Measurements from ENCODE around the gene ZIC1. TPM values are rescaled to one million over a fixed set of nuclear protein-coding genes. Genes with fewer than 3 reads are reported as not detected.

The ZIC1 gene
- total RNA-seq, 1 experiment from 2014 or later = not detected

DNA sequence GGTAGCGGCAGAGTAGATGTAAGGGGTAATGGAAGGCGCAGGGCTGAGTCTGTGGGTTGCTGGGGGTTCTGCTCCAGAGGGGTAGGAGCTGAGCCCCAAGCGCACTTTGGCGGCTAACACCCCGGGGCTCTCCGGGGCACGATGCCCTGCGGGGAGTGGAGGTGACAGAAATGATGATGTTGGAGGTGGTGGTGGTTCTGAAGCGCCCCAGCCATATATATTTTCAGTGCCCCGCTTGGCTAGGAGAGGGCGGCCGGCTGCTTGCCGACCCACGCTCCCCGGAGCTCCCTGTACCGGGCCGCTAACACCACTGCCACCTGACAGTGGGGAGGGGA lies 12.5 kb upstream of the ZIC1 start:
- H3K4me1 Mint-ChIP-seq (ENCODE audit: low read depth, unreplicated experiment) = peaks cover 10% of the 10 kb centered on the region
- CTCF ChIA-PET = no interaction called here
- H3K27me3 Mint-ChIP-seq (ENCODE audit: unreplicated experiment) = no peaks in the 10 kb centered on the region

DNA sequence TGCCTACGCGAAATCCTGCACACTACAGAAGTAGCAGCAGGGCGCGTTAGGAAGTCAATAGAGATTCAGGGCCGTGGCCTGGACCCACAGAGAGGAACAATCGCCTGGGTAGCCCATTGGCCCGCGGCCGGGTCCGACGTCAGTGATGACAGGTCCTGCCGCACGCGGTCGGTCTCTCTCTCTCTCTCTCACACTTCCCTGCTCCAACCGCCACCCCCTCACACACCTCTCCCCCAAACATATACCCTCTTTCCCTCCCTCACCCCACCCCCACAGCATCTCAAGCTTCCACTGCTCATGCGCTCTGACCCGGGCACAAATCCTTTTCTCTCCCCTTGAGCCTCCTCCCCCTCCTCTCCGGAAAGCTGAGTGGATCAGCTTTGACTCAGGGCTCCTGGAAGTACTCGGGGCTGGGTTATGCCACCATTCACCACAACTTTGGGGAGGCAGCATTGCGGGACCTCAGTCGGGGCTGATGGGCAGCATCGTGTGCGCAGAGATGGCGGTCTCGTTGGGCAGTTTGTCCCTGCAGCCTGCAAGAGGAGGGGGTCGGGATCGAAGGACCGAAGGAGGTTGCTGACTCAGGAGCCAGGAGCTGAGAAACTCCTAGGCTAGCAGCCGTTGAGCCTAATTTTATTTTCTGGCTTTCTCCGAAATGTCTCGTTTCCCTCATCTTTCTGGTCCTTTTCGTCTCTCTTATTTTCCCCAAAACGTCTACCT lies 11.8 kb upstream of the ZIC1 start:
- TF ChIP-seq, protein P1, sequence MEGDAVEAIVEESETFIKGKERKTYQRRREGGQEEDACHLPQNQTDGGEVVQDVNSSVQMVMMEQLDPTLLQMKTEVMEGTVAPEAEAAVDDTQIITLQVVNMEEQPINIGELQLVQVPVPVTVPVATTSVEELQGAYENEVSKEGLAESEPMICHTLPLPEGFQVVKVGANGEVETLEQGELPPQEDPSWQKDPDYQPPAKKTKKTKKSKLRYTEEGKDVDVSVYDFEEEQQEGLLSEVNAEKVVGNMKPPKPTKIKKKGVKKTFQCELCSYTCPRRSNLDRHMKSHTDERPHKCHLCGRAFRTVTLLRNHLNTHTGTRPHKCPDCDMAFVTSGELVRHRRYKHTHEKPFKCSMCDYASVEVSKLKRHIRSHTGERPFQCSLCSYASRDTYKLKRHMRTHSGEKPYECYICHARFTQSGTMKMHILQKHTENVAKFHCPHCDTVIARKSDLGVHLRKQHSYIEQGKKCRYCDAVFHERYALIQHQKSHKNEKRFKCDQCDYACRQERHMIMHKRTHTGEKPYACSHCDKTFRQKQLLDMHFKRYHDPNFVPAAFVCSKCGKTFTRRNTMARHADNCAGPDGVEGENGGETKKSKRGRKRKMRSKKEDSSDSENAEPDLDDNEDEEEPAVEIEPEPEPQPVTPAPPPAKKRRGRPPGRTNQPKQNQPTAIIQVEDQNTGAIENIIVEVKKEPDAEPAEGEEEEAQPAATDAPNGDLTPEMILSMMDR (IDR thresholded peaks at IDR 0.05; ENCODE audit: unreplicated experiment) = no peak
- Mint-ChIP-seq H3K27ac (ENCODE audit: unreplicated experiment) (no peak overlapping the region), H3K27me3 (ENCODE audit: unreplicated experiment) (no peaks in the 10 kb centered on the region), H3K4me3 (ENCODE audit: low read depth, unreplicated experiment) (no peak overlapping the region), H3K9me3 (ENCODE audit: low read depth, unreplicated experiment) (peaks cover 3% of the 10 kb centered on the region), H3K36me3 (ENCODE audit: insufficient read depth, unreplicated experiment) (peaks cover 10% of the 10 kb centered on the region), H3K4me1 (ENCODE audit: low read depth, unreplicated experiment) (peaks cover 10% of the 10 kb centered on the region)
- CTCF ChIA-PET = no interaction called here
- no peak for DNase-seq
- no TSS peak for BruUV-seq (replicated peaks)
- intact Hi-C loops (cut with micrococcal nuclease; ENCODE audit: unreplicated experiment) = no loop called here

More for the DNA sequence above, 12.5 kb upstream of the ZIC1 start:
- no TSS peak for BruUV-seq (replicated peaks)
- Mint-ChIP-seq H3K9me3 (ENCODE audit: low read depth, unreplicated experiment) (peaks cover 6% of the 10 kb centered on the region), H3K27ac (ENCODE audit: unreplicated experiment) (no peak overlapping the region), H3K4me3 (ENCODE audit: low read depth, unreplicated experiment) (no peak overlapping the region), H3K36me3 (ENCODE audit: insufficient read depth, unreplicated experiment) (peaks cover 10% of the 10 kb centered on the region)
- intact Hi-C loops (cut with micrococcal nuclease; ENCODE audit: unreplicated experiment) = no loop called here
- TF ChIP-seq, protein P1 (IDR thresholded peaks at IDR 0.05; ENCODE audit: unreplicated experiment) = no peak
- DNase-seq = no peak

DNA sequence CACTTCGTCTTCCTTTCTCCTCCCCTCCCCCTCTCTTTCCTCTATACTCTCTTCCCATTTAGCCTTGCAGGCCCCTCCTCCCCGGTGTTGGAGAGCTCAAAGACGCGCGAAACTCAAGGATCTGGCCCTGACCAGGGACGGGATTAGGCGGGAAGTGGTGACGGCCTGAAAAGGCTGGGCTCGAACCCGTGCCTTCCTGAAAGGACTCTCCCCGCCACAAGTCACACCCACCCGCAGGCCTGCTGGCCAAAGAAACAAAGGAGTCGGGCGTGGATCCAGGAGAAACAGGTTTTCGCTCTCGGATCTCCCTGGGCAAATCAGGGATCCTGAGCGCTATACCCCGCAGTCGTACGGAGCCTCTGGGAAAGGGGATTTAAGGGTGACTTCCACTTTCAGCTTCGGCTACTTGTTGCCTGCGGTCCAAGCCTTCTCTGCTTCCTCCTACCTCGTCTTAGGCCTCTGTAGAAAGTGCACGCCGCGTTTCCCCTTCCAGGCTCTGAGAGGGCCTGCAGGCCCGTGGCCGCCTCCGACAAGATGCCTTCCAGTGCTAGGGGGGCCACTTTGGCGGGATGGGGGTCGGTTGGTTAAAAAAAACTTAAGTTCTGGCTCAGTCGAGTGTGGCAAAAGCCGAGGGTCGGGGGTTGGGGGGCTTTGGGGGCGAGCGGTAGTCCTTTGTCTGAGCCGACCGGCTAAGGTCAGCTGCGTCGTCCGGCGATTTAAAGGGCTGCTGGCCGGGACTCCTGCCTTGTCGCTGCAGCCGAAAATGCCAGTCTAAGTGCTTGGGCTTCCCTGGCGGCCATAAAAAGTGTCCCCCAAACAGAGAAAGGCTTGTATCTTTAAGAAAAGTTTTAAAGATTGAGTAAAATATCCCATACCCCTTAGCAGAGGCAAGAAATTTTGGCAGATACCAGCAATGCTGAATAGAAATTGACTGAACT lies 11.0 kb upstream of the ZIC1 start:
- Mint-ChIP-seq H3K27ac (ENCODE audit: unreplicated experiment) (peak overlapping the region; percentile 96), H3K9me3 (ENCODE audit: low read depth, unreplicated experiment) (peaks cover 3% of the 10 kb centered on the region), H3K4me3 (ENCODE audit: low read depth, unreplicated experiment) (no peak overlapping the region), H3K27me3 (ENCODE audit: unreplicated experiment) (no peaks in the 10 kb centered on the region), H3K36me3 (ENCODE audit: insufficient read depth, unreplicated experiment) (peaks cover 10% of the 10 kb centered on the region), H3K4me1 (ENCODE audit: low read depth, unreplicated experiment) (peaks cover 10% of the 10 kb centered on the region)
- intact Hi-C loops (cut with micrococcal nuclease; ENCODE audit: unreplicated experiment) = no loop called here
- no peak for DNase-seq
- CTCF ChIA-PET = no interaction called here
- no TSS peak for BruUV-seq (replicated peaks)
- TF ChIP-seq, protein P1 (IDR thresholded peaks at IDR 0.05; ENCODE audit: unreplicated experiment) = no peak

DNA sequence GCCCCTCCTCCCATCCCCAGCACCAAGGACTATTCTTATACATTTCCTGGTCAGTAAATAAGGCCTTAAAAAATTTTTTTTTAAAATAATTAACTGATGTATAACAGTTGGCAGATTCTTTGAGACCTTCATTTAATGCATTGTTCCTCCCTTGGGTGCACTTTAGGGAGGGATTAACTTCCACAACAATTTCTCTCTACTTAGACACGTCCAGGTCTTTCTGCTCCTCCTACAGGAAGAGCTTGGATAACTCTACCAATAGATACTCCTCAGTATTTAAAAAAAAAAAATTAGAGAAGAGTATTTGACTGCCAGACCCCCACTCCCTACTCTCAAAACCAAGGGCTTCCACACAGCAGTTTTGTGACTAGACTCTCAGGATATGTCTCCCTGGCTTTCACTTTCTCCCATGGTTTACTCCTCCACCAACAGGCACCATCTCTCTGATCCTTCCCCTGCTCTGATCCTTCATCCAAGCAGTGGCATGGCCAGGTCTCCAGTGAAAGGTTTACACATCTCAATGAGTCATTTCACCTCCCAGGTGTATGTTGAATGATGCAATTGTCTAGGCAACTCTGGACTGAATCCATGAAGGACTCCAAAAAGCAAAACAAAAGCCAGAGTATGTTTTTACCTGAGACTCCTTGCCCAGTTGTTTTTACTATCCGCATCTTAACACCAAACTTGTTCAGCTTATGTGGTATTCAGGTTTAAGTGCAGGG lies 10.2 kb upstream of the ZIC1 start:
- BruUV-seq (replicated peaks) = no TSS peak
- TF ChIP-seq, protein P1 (IDR thresholded peaks at IDR 0.05; ENCODE audit: unreplicated experiment) = no peak
- CTCF ChIA-PET = no interaction called here
- Mint-ChIP-seq H3K9me3 (ENCODE audit: low read depth, unreplicated experiment) (peaks cover 3% of the 10 kb centered on the region), H3K4me1 (ENCODE audit: low read depth, unreplicated experiment) (peaks cover 10% of the 10 kb centered on the region), H3K36me3 (ENCODE audit: insufficient read depth, unreplicated experiment) (peaks cover 10% of the 10 kb centered on the region), H3K27me3 (ENCODE audit: unreplicated experiment) (no peaks in the 10 kb centered on the region), H3K4me3 (ENCODE audit: low read depth, unreplicated experiment) (no peak overlapping the region), H3K27ac (ENCODE audit: unreplicated experiment) (peak overlapping the region; percentile 96)
- intact Hi-C loops (cut with micrococcal nuclease; ENCODE audit: unreplicated experiment) = no loop called here
- DNase-seq = peak; percentile 67

Data from Calu3 (cell line).